HCT116 (cell line): ENCODE results near the gene FGD4. TPM values are rescaled to one million over a fixed set of nuclear protein-coding genes. Genes with fewer than 3 reads are reported as not detected.

Experiments used
- ATAC-seq: fragments of 200-7000 bp; cut with Tn5 transposase; 2 replicates; pipeline ENCODE4 v1.9.1; 2020; ENCODE audit warnings: mild to moderate bottlenecking, moderate library complexity
- BruUV-seq: library from RNA; stranded (reverse); fragments of 400-500 nt; replicated peaks from 2 replicates; lab custom pipeline; 2021; lab: Mats Ljungman, UMichigan
- CTCF ChIA-PET: fragments of 300-600 bp; sonication (Branson Sonifier 250); formaldehyde crosslinking; loops from one replicate; lab custom pipeline; 2021; ENCODE audit warnings: antibody characterized with exemption; lab: Charles Lee
- POLR2A ChIA-PET: fragments of 300-600, 350-600 bp; sonication (Branson Sonifier 250); formaldehyde crosslinking; loops from one replicate; lab custom pipeline; 2021; ENCODE audit warnings: antibody characterized with exemption; lab: Charles Lee
- RAD21 ChIA-PET, 2 experiments: fragments of 300-600 bp; sonication (Branson Sonifier 250); formaldehyde crosslinking; loops; one replicate each; lab custom pipeline; 2023; ENCODE audit warnings: low total read pairs in 2 of 2; ENCODE audit not compliant: uncharacterized antibody in 2 of 2, unreplicated experiment in 2 of 2, low non-redundant PET in 1 of 2; lab: Charles Lee
- DNase-seq: peaks from one replicate; pipeline ENCODE4 v3.0.0-alpha.2; 2010; ENCODE audit warnings: low read depth, low spot score
- H2AFZ ChIP-seq: fragments of 200-600 bp; shearing (Covaris generic), sonication (generic); 2 replicates; pipeline ENCODE4 v1.6.1; 2017; ENCODE audit warnings: low read depth, mixed run types, mixed read lengths, antibody characterized with exemption, low read length; ENCODE audit not compliant: poor library complexity, severe bottlenecking
- H3K27ac ChIP-seq: 2 replicates; pipeline ENCODE4 v1.5.1; 2012; ENCODE audit warnings: low read depth, low read length
- H3K27me3 ChIP-seq: fragments of 200-600 bp; sonication (generic); 2 replicates; pipeline ENCODE4 v1.6.1; 2016; ENCODE audit warnings: mixed run types, low read length, mixed read lengths; ENCODE audit not compliant: insufficient read depth
- H3K36me3 ChIP-seq, 2 experiments: fragments of 200-500 bp in 1 of 2; fragments of 200-600 bp in 1 of 2; sonication (Bioruptor generic) in 1 of 2; sonication (generic) in 1 of 2; 2 replicates each; pipeline versions ENCODE4 v1.5.1 to v1.6.1; 2014 to 2016; ENCODE audit warnings: low read length in 2 of 2, inconsistent platforms in 1 of 2, mixed read lengths in 1 of 2, mixed run types in 1 of 2; ENCODE audit not compliant: insufficient read depth in 2 of 2, control insufficient read depth in 1 of 2
- H3K4me1 ChIP-seq, 2 experiments: fragments of 200-600 bp in 1 of 2; sonication (generic) in 1 of 2; 2 replicates each; pipeline versions ENCODE4 v1.5.1 to v1.6.1; 2012 to 2017; ENCODE audit warnings: low read length in 2 of 2, inconsistent platforms in 1 of 2, mild to moderate bottlenecking in 1 of 2, mixed read lengths in 1 of 2, mixed run types in 1 of 2, moderate library complexity in 1 of 2; ENCODE audit not compliant: insufficient read depth in 2 of 2, control insufficient read depth in 1 of 2
- H3K4me2 ChIP-seq: fragments of 200-600 bp; sonication (generic); 2 replicates; pipeline ENCODE4 v1.6.1; 2017; ENCODE audit warnings: mixed run types, low read length, mixed read lengths
- H3K4me3 ChIP-seq, 2 experiments: fragments of 200-600 bp in 1 of 2; sonication (generic) in 1 of 2; replicated peaks in 1 of 2; 2 replicates each; pipeline ENCODE4 v1.5.1; 2011 to 2016; ENCODE audit warnings: low read length in 2 of 2, control low read depth in 1 of 2, low read depth in 1 of 2, mild to moderate bottlenecking in 1 of 2, mixed read lengths in 1 of 2, mixed run types in 1 of 2
- H3K79me2 ChIP-seq: fragments of 200-600 bp; sonication (generic); 2 replicates; pipeline ENCODE4 v1.6.1; 2017; ENCODE audit warnings: mild to moderate bottlenecking, mixed run types, low read length, moderate library complexity, mixed read lengths; ENCODE audit not compliant: insufficient read depth
- H3K9ac ChIP-seq: fragments of 200-600 bp; sonication (generic); 2 replicates; pipeline ENCODE4 v1.6.1; 2016; ENCODE audit warnings: low read length, mixed read lengths
- H3K9me2 ChIP-seq: fragments of 200-600 bp; sonication (generic), shearing (Covaris generic); 2 replicates; pipeline ENCODE4 v1.6.1; 2017; ENCODE audit warnings: mixed run types, mild to moderate bottlenecking, moderate library complexity; ENCODE audit not compliant: insufficient read depth
- H3K9me3 ChIP-seq, 2 experiments: fragments of 200-500 bp in 1 of 2; fragments of 200-600 bp in 1 of 2; sonication (Bioruptor generic) in 1 of 2; sonication (generic) in 1 of 2; 2 replicates each; pipeline ENCODE4 v1.6.1; 2014 to 2017; ENCODE audit warnings: low read length in 2 of 2, mixed read lengths in 2 of 2, inconsistent platforms in 1 of 2, low read depth in 1 of 2, mild to moderate bottlenecking in 1 of 2, mixed run types in 1 of 2, moderate library complexity in 1 of 2; ENCODE audit not compliant: control insufficient read depth in 1 of 2, insufficient read depth in 1 of 2
- H4K20me1 ChIP-seq: fragments of 200-600 bp; sonication (generic), shearing (Covaris generic); 2 replicates; pipeline ENCODE4 v1.6.1; 2017; ENCODE audit warnings: mixed run types, mild to moderate bottlenecking, moderate library complexity; ENCODE audit not compliant: insufficient read depth
- CBX3 ChIP-seq: IDR thresholded peaks from 2 replicates; pipeline ENCODE4 v1.6.1; 2012; ENCODE audit warnings: low read depth
- FOSL1 ChIP-seq: IDR thresholded peaks from 2 replicates; pipeline ENCODE4 v1.6.1; 2012; ENCODE audit warnings: low read depth
- POLR2A ChIP-seq: IDR thresholded peaks from 2 replicates; pipeline ENCODE4 v1.7.0; 2011; ENCODE audit warnings: borderline replicate concordance; ENCODE audit not compliant: insufficient read depth, insufficient read length; ENCODE audit errors: extremely low read depth
- RAD21 ChIP-seq: IDR thresholded peaks from 2 replicates; pipeline ENCODE4 v1.6.1; 2012; ENCODE audit warnings: low read depth, mild to moderate bottlenecking
- SP1 ChIP-seq: IDR thresholded peaks from 2 replicates; pipeline ENCODE4 v1.6.1; 2012; ENCODE audit warnings: low read depth
- SRF ChIP-seq: IDR thresholded peaks from 2 replicates; pipeline ENCODE4 v1.6.1; 2012; ENCODE audit warnings: low read depth
- ZFX ChIP-seq: fragments of 450-650 bp; IDR thresholded peaks from 2 replicates; pipeline ENCODE4 v1.6.1; 2017
- intact Hi-C: fragments of 100-400 bp; cut with micrococcal nuclease; formaldehyde crosslinking; loops from 2 replicates; pipeline ENCODE4 v1.10.0; 2022
- total RNA-seq: library from RNA; stranded (reverse); gene quantifications from one replicate; pipeline ENCODE4 v1.2.1, GENCODE V29; 2021; ENCODE audit not compliant: unreplicated experiment
- TF ChIP-seq, protein P1 (sequence below), 3 experiments: fragments of 200-600 bp in 1 of 3; sonication (generic) in 1 of 3; IDR thresholded peaks in 2 of 3; conservative IDR thresholded peaks in 1 of 3; 2 replicates each; pipeline ENCODE4 v1.5.1; 2012 to 2017; ENCODE audit warnings: low read depth in 2 of 3, low read length in 2 of 3, antibody characterized with exemption in 1 of 3, borderline replicate concordance in 1 of 3, control low read depth in 1 of 3, mild to moderate bottlenecking in 1 of 3, mixed read lengths in 1 of 3, mixed run types in 1 of 3, moderate library complexity in 1 of 3; ENCODE audit not compliant: insufficient read depth in 1 of 3

FGD4 gene
- total RNA-seq, 1 experiment from 2014 or later, result 7.7 TPM

DNA sequence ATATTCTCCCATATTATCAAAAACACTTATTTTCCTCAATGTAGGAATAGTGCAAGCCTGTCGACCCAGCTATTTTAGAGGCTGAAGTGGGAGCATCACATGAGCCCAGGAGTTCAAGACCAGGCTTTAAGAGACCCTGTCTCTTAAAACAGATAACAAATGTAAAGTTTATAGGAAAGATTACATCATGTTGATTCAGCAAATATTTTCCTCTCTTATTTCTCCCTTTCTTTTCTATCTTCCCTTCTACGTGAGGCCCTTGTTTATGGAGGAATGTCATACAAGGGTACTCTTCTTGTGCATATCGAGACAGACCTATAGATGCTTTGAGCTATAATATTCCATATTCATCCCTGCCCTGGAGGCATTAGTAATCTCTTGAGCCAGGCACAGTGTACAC lies 36.5 kb upstream of the FGD4 start:
- TF ChIP-seq SP1, result no peak
- TF ChIP-seq, protein P1, sequence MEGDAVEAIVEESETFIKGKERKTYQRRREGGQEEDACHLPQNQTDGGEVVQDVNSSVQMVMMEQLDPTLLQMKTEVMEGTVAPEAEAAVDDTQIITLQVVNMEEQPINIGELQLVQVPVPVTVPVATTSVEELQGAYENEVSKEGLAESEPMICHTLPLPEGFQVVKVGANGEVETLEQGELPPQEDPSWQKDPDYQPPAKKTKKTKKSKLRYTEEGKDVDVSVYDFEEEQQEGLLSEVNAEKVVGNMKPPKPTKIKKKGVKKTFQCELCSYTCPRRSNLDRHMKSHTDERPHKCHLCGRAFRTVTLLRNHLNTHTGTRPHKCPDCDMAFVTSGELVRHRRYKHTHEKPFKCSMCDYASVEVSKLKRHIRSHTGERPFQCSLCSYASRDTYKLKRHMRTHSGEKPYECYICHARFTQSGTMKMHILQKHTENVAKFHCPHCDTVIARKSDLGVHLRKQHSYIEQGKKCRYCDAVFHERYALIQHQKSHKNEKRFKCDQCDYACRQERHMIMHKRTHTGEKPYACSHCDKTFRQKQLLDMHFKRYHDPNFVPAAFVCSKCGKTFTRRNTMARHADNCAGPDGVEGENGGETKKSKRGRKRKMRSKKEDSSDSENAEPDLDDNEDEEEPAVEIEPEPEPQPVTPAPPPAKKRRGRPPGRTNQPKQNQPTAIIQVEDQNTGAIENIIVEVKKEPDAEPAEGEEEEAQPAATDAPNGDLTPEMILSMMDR (IDR thresholded peaks at IDR 0.05 in 2 of 3, conservative IDR thresholded peaks at IDR 0.05 in 1 of 3; ENCODE audit: borderline replicate concordance in 1 of 3, insufficient read depth in 1 of 3, low read depth in 2 of 3, low read length in 2 of 3), result no peak
- no peak for TF ChIP-seq CBX3
- TF ChIP-seq SRF, result no peak
- TF ChIP-seq POLR2A, result no peak
- no peak for TF ChIP-seq FOSL1
- TF ChIP-seq, all 23 proteins: peak for 0
- Histone ChIP-seq H3K27ac (no peak overlapping the region), H3K27me3 (no peaks in the 10 kb centered on the region), H3K9me3 (no peaks in the 10 kb centered on the region), H3K4me1 (no peaks in the 10 kb centered on the region), H4K20me1 (no peaks in the 10 kb centered on the region), H3K36me3 (no peaks in the 10 kb centered on the region), H2AFZ (no peak overlapping the region), H3K4me2 (no peak overlapping the region), H3K79me2 (no peaks in the 10 kb centered on the region), H3K4me3 (no peak overlapping the region), H3K9me2 (no peaks in the 10 kb centered on the region), H3K9ac (no peak overlapping the region)
- DNase-seq (no peak), ATAC-seq (no peak)
- ChIA-PET POLR2A (no interaction called here), RAD21 (no interaction called here), CTCF (interaction anchor here (1.1 to 2.0 kb wide), 2 partner anchors 36 to 392 kb away, joined by 3 to 8 read pairs; partner anchors contain the start of gene YARS2)
- intact Hi-C loops, result loop anchor here (10.0 kb wide), 1 partner anchor 1662 kb away; the partner anchor contains the start of gene ALG10
- no TSS peak for BruUV-seq

DNA sequence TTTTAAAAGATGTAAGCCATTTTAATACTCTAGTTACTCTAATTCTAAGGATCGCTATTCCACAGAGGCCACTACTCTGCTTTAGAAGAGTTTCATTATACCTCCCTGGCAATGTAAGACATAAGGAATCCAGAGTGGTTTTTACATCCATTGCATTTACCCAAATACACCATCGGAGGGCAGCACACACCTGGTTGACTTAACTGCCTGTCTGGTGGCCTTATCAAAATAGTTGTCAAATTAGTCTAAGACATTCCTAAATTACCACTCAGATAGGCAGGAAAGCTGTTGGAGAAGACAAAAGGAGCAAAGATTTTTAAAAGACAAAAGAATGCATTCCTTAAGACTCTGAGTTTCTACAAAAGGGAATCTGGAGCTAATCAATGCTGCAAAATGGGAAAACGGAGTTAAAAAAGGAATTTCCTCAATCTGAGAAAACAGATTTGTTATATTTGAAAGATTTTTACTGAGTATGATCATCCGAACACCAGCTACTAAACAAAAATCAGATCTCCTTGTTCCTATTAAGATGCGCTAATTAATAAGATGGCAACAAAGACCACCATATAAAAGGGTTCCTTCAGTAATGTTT lies 33.8 kb upstream of the FGD4 start:
- Histone ChIP-seq H3K9ac (no peak overlapping the region), H4K20me1 (no peaks in the 10 kb centered on the region), H3K4me1 (no peaks in the 10 kb centered on the region), H3K9me3 (no peaks in the 10 kb centered on the region), H3K4me2 (no peak overlapping the region), H3K4me3 (no peak overlapping the region), H3K36me3 (no peaks in the 10 kb centered on the region), H3K27me3 (no peaks in the 10 kb centered on the region), H2AFZ (no peak overlapping the region), H3K27ac (no peak overlapping the region), H3K79me2 (no peaks in the 10 kb centered on the region), H3K9me2 (no peaks in the 10 kb centered on the region)
- ChIA-PET CTCF (interaction anchor here (0.8 to 2.3 kb wide), 5 partner anchors 292 to 712 kb away, joined by 3 to 25 read pairs (median 5); partner anchors contain the start of gene YARS2), RAD21 (interaction anchor here in 1 of 2 experiments (0.6 kb wide), 1 partner anchor 37 kb away, joined by 3 read pairs; no protein-coding TSS in a partner anchor), POLR2A (no interaction called here)
- TF ChIP-seq ZFX (no peak), RAD21 (peak; percentile 88)
- TF ChIP-seq, protein P1 (IDR thresholded peaks at IDR 0.05 in 2 of 3, conservative IDR thresholded peaks at IDR 0.05 in 1 of 3; ENCODE audit: borderline replicate concordance in 1 of 3, insufficient read depth in 1 of 3, low read depth in 2 of 3, low read length in 2 of 3), result peak; percentile 74 to 93 (median 76)
- no TSS peak for BruUV-seq
- ATAC-seq (peak; percentile 91), DNase-seq (peak; percentile 58)
- intact Hi-C loops, result loop anchor here (1.0 to 10.0 kb wide), 6 partner anchors 89 to 1659 kb away; partner anchors contain the start of genes ALG10 and YARS2
